ENCODE measurements around the gene PTPA.
A peak's percentile ranks its signal among the peaks of the same experiment; 100 is the strongest.

The PTPA gene

GRCh38 chr9:129078691-129079503 is 32.3 kb upstream of the PTPA start:
- POLR2A ChIA-PET = no interaction called here
- CTCF ChIA-PET = no interaction called here
- TF ChIP-seq FOXM1 (IDR thresholded peaks at IDR 0.05; ENCODE audit: borderline replicate concordance) = no peak
- TF ChIP-seq ARNT (IDR thresholded peaks at IDR 0.05) = no peak
- TF ChIP-seq TARDBP (IDR thresholded peaks at IDR 0.05) = no peak
- no peak for TF ChIP-seq FOXK2 (IDR thresholded peaks at IDR 0.05)
- DNase-seq (ENCODE audit: extremely low spot score) = no peak

- no peak for DNase-seq (ENCODE audit: extremely low spot score)
- TF ChIP-seq ZNF384 (IDR thresholded peaks at IDR 0.05) (no peak), NFRKB (IDR thresholded peaks at IDR 0.05) (no peak), FOXA1 (IDR thresholded peaks at IDR 0.05) (no peak)
- ChIA-PET CTCF (no interaction called here), POLR2A (interaction anchor here (1.0 kb wide), 1 partner anchor 128 kb away, joined by 3 read pairs; no protein-coding TSS in a partner anchor)
Observed at GRCh38 chr9:129079829-129080228, 31.4 kb upstream of the PTPA start.

GRCh38 chr9:129080298-129080600 is 31.0 kb upstream of the PTPA start:
- ChIA-PET POLR2A (interaction anchor here (0.8 to 1.7 kb wide), 5 partner anchors 18 to 129 kb away, joined by 3 to 10 read pairs (median 3); partner anchors contain the start of genes CRAT and PTPA), CTCF (no interaction called here)
- DNase-seq (ENCODE audit: extremely low spot score) = no peak
- TF ChIP-seq, protein P1, sequence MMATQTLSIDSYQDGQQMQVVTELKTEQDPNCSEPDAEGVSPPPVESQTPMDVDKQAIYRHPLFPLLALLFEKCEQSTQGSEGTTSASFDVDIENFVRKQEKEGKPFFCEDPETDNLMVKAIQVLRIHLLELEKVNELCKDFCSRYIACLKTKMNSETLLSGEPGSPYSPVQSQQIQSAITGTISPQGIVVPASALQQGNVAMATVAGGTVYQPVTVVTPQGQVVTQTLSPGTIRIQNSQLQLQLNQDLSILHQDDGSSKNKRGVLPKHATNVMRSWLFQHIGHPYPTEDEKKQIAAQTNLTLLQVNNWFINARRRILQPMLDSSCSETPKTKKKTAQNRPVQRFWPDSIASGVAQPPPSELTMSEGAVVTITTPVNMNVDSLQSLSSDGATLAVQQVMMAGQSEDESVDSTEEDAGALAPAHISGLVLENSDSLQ (IDR thresholded peaks at IDR 0.05) = no peak
- no peak for TF ChIP-seq SUZ12 (IDR thresholded peaks at IDR 0.05)

GRCh38 chr9:129080601-129081387 is 30.4 kb upstream of the PTPA start, which contains the start of gene DOLPP1:
Gene DOLPP1, plus strand, starts transcription at chr9:129081111. Its CDS starts 21 bp downstream, at chr9:129081132.
- no peak; the same call in 1 of the 2 replicates for TF ChIP-seq ZNF384 (IDR thresholded peaks at IDR 0.05)
- peak; percentile 76; the same call in 1 of the 2 replicates for TF ChIP-seq HDGF (IDR thresholded peaks at IDR 0.05; ENCODE audit: borderline replicate concordance)
- TF ChIP-seq LEF1 (IDR thresholded peaks at IDR 0.05; ENCODE audit: borderline replicate concordance) = peak; percentile 98
- peak; percentile 71 for TF ChIP-seq L3MBTL2 (conservative IDR thresholded peaks at IDR 0.05)
- peak; percentile 99 for DNase-seq (ENCODE audit: extremely low spot score)
- ChIA-PET CTCF (no interaction called here), POLR2A (interaction anchor here (0.6 to 1.7 kb wide), 21 partner anchors 7 to 393 kb away, joined by 3 to 10 read pairs (median 4); partner anchors contain the start of genes CRAT, MIGA2, PTPA and SH3GLB2)

DNA sequence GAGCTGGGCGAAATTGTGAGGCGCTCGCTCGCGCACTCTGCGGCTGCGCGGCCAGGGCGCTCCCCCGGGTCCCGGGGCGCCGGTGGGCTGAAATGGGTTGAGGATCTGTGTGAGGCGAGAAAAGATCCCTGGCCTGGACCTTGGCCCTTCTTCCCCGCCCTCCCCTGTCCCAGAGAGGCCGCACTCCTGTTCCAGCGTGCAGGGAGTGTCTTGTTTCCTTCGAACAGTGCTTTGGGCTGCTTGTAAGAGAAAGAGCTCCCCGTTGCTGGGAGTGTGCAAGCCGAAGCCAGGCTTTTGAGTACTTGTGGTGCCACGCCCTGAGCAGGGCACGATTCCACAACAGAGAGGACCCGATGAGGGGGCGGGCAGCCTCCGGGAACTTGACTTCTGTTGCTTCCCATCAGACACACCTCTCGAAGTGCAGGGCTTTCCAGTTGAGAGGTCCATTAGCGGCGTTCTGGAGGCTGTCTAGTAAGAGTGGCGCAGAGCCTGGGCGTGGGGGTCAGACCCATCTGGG is 29.8 kb upstream of the PTPA start:
- POLR2A ChIA-PET = interaction anchor here (0.6 to 1.7 kb wide), 18 partner anchors 8 to 394 kb away, joined by 3 to 10 read pairs (median 4); partner anchors contain the start of genes CRAT, MIGA2, PTPA and SH3GLB2
- TF ChIP-seq FOXA1 (IDR thresholded peaks at IDR 0.05) = no peak
- no peak for TF ChIP-seq SUZ12 (IDR thresholded peaks at IDR 0.05)
- no peak for TF ChIP-seq FOXM1 (IDR thresholded peaks at IDR 0.05; ENCODE audit: borderline replicate concordance)
- no peak for TF ChIP-seq ELF4 (IDR thresholded peaks at IDR 0.05)
- TF ChIP-seq, protein P1 (IDR thresholded peaks at IDR 0.05) = no peak
- TF ChIP-seq ARNT (IDR thresholded peaks at IDR 0.05) = no peak
- TF ChIP-seq HDGF (IDR thresholded peaks at IDR 0.05; ENCODE audit: borderline replicate concordance) = no peak
- TF ChIP-seq NFRKB (IDR thresholded peaks at IDR 0.05) = no peak
- TF ChIP-seq TARDBP (IDR thresholded peaks at IDR 0.05) = no peak
- no peak for TF ChIP-seq CTBP1 (IDR thresholded peaks at IDR 0.05; ENCODE audit: borderline replicate concordance)
- no peak for TF ChIP-seq L3MBTL2 (conservative IDR thresholded peaks at IDR 0.05)
- no peak for TF ChIP-seq LEF1 (IDR thresholded peaks at IDR 0.05; ENCODE audit: borderline replicate concordance)
- TF ChIP-seq FOXK2 (IDR thresholded peaks at IDR 0.05) = no peak
- no peak for TF ChIP-seq ZNF384 (IDR thresholded peaks at IDR 0.05)
- no peak for TF ChIP-seq BHLHE40 (IDR thresholded peaks at IDR 0.05; ENCODE audit: borderline replicate concordance)
- no peak for TF ChIP-seq SP1 (IDR thresholded peaks at IDR 0.05)
- peak; percentile 23 for DNase-seq (ENCODE audit: extremely low spot score)

DNA sequence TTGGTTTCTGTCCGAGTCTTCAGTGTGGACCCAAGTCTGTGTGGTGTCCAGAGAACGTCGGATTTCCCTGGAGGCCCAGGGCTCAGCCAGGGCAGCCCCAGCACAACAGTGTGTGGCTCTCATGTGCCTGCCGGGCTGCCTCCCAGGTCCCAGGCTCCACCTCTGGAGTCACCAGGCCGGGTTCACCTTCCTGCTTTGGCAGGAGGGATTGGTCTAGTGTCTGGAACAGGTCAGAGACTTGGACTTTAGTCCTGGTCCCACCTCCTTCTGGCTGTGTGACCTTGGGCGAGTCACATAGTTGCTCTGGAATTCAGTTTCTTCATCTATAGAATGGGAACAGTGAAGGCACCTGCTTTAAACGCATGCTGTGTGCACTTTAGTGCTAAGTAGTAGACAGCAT is 27.1 kb upstream of the PTPA start:
- POLR2A ChIA-PET = no interaction called here
- TF ChIP-seq ELF4 (IDR thresholded peaks at IDR 0.05) (no peak), CTBP1 (IDR thresholded peaks at IDR 0.05; ENCODE audit: borderline replicate concordance) (no peak), ARNT (IDR thresholded peaks at IDR 0.05) (no peak), BHLHE40 (IDR thresholded peaks at IDR 0.05; ENCODE audit: borderline replicate concordance) (no peak), FOXK2 (IDR thresholded peaks at IDR 0.05) (no peak), FOXM1 (IDR thresholded peaks at IDR 0.05; ENCODE audit: borderline replicate concordance) (no peak), ZNF384 (IDR thresholded peaks at IDR 0.05) (no peak), SP1 (IDR thresholded peaks at IDR 0.05) (no peak)
- TF ChIP-seq, protein P1 (IDR thresholded peaks at IDR 0.05) = no peak
- CTCF ChIA-PET = no interaction called here
- DNase-seq (ENCODE audit: extremely low spot score) = no peak

More for the DNA sequence above, 29.8 kb upstream of the PTPA start:
- CTCF ChIA-PET = no interaction called here
